Neural cell (in vitro differentiated cells): ENCODE measurements around the gene KRT15.

Source experiments
- CTCF ChIP-seq: fragments of 450-650 bp; IDR thresholded peaks from 2 replicates; pipeline ENCODE4 v1.5.1; 2014; ENCODE audit warnings: antibody characterized with exemption, mild to moderate bottlenecking, moderate library complexity; ENCODE audit not compliant: poor library complexity, severe bottlenecking
- EP300 ChIP-seq: fragments of 450-650 bp; conservative IDR thresholded peaks from 2 replicates; pipeline ENCODE4 v1.6.1; 2014; ENCODE audit warnings: antibody characterized with exemption, mild to moderate bottlenecking, moderate library complexity; ENCODE audit not compliant: poor library complexity, severe bottlenecking
- EZH2 ChIP-seq: fragments of 200-600, 300-800 bp; shearing (Covaris generic), sonication (generic); IDR thresholded peaks from 2 replicates; pipeline ENCODE4 v1.6.1; 2014; ENCODE audit warnings: antibody characterized with exemption, low read length, borderline replicate concordance, mild to moderate bottlenecking; ENCODE audit not compliant: insufficient read depth, poor library complexity, severe bottlenecking
- MXI1 ChIP-seq: fragments of 450-650 bp; conservative IDR thresholded peaks from 2 replicates; pipeline ENCODE4 v1.6.1; 2014; ENCODE audit warnings: antibody characterized with exemption, mild to moderate bottlenecking; ENCODE audit not compliant: poor library complexity, severe bottlenecking
- POLR2AphosphoS5 ChIP-seq: IDR thresholded peaks from 2 replicates; pipeline ENCODE4 v1.6.1; 2012
- RAD21 ChIP-seq: fragments of 450-650 bp; conservative IDR thresholded peaks from 2 replicates; pipeline ENCODE4 v1.6.1; 2014; ENCODE audit warnings: antibody characterized with exemption, mild to moderate bottlenecking, moderate library complexity
- REST ChIP-seq: IDR thresholded peaks from 2 replicates; pipeline ENCODE4 v1.6.1; 2012; ENCODE audit warnings: borderline replicate concordance
- SMC3 ChIP-seq: fragments of 450-650 bp; conservative IDR thresholded peaks from 2 replicates; pipeline ENCODE4 v1.6.1; 2014; ENCODE audit warnings: antibody characterized with exemption, mild to moderate bottlenecking, moderate library complexity; ENCODE audit not compliant: poor library complexity
- TAF1 ChIP-seq: IDR thresholded peaks from 2 replicates; pipeline ENCODE4 v1.6.1; 2012; ENCODE audit warnings: low read depth

- TF ChIP-seq EP300 = no peak
- TF ChIP-seq CTCF = no peak
- TF ChIP-seq POLR2AphosphoS5 = no peak
- TF ChIP-seq REST = no peak
- TF ChIP-seq MXI1 = no peak
- no peak for TF ChIP-seq EZH2
- no peak for TF ChIP-seq TAF1
- TF ChIP-seq RAD21 = no peak
- no peak for TF ChIP-seq SMC3
Observed at GRCh38 chr17:41519501-41520224, 973 bp upstream of the KRT15 start.
